Measurements from ENCODE around the gene ZNF335.
A peak's percentile ranks its signal among the peaks of the same experiment; 100 is the strongest.
"Not testable (repeated sequence)": the region's sequence is repeated elsewhere in the genome, so short reads cannot be mapped to it uniquely, and the experiment has no call there.

Gene ZNF335

GRCh38 chr20:45934586-45935415, 37.2 kb downstream of the ZNF335 start, which contains the start of gene PCIF1:
Gene PCIF1 (plus strand): TSS chr20:45934683. CDS start chr20:45939000, 4,317 bp downstream.
- peaks cover 30% of the 10 kb centered on the region for H3K36me3 ChIP-seq (ENCODE audit: low read depth)

GRCh38 chr20:45934046-45934585, 37.9 kb downstream of the ZNF335 start:
- H3K27me3 ChIP-seq (ENCODE audit: insufficient read depth, poor library complexity, severe bottlenecking), result no peaks in the 10 kb centered on the region
- DNase-seq (ENCODE audit: low spot score) (peak; percentile 87), ATAC-seq (ENCODE audit: low read depth) (peak; percentile 23)
- peaks cover 8% of the 10 kb centered on the region for H3K4me1 ChIP-seq (ENCODE audit: insufficient read depth, poor library complexity, severe bottlenecking)
- peak overlapping the region; percentile 83 for H3K27ac ChIP-seq (ENCODE audit: poor library complexity, severe bottlenecking)
- TF ChIP-seq CTCF (IDR thresholded peaks at IDR 0.05; ENCODE audit: poor library complexity, severe bottlenecking), result no peak
- no peaks in the 10 kb centered on the region for H3K9me3 ChIP-seq (ENCODE audit: severe bottlenecking)
- peaks cover 23% of the 10 kb centered on the region for H3K36me3 ChIP-seq (ENCODE audit: low read depth)
- peak overlapping the region; percentile 85 for H3K4me3 ChIP-seq (ENCODE audit: severe bottlenecking)

More at GRCh38 chr20:45934586-45935415, 37.2 kb downstream of the ZNF335 start, which contains the start of gene PCIF1:
- no peaks in the 10 kb centered on the region for H3K9me3 ChIP-seq (ENCODE audit: severe bottlenecking)
- peak within 1 kb of the TSS; percentile 83 for H3K27ac ChIP-seq (ENCODE audit: poor library complexity, severe bottlenecking)
- no peaks in the 10 kb centered on the region for H3K27me3 ChIP-seq (ENCODE audit: insufficient read depth, poor library complexity, severe bottlenecking)
- no peak for TF ChIP-seq CTCF (IDR thresholded peaks at IDR 0.05; ENCODE audit: poor library complexity, severe bottlenecking)
- H3K4me1 ChIP-seq (ENCODE audit: insufficient read depth, poor library complexity, severe bottlenecking), result peaks cover 8% of the 10 kb centered on the region
- peak within 1 kb of the TSS; percentile 85 for H3K4me3 ChIP-seq (ENCODE audit: severe bottlenecking)
- DNase-seq (ENCODE audit: low spot score), result peak; percentile 100
- peak; percentile 70 for ATAC-seq (ENCODE audit: low read depth)

GRCh38 chr20:45933266-45934045, 38.5 kb downstream of the ZNF335 start:
- no peaks in the 10 kb centered on the region for H3K9me3 ChIP-seq (ENCODE audit: severe bottlenecking)
- peaks cover 16% of the 10 kb centered on the region for H3K36me3 ChIP-seq (ENCODE audit: low read depth)
- H3K27me3 ChIP-seq (ENCODE audit: insufficient read depth, poor library complexity, severe bottlenecking), result no peaks in the 10 kb centered on the region
- DNase-seq (ENCODE audit: low spot score) (peak; percentile 97), ATAC-seq (ENCODE audit: low read depth) (peak; percentile 69)
- peak overlapping the region; percentile 83 for H3K27ac ChIP-seq (ENCODE audit: poor library complexity, severe bottlenecking)
- peak; percentile 85 for TF ChIP-seq CTCF (IDR thresholded peaks at IDR 0.05; ENCODE audit: poor library complexity, severe bottlenecking)
- H3K4me3 ChIP-seq (ENCODE audit: severe bottlenecking), result peak overlapping the region; percentile 85
- H3K4me1 ChIP-seq (ENCODE audit: insufficient read depth, poor library complexity, severe bottlenecking), result peaks cover 8% of the 10 kb centered on the region

GRCh38 chr20:45931680-45932079, 40.3 kb downstream of the ZNF335 start:
- not testable (repeated sequence) for ATAC-seq (ENCODE audit: low read depth); H3K27ac ChIP-seq (ENCODE audit: poor library complexity, severe bottlenecking); H3K36me3 ChIP-seq (ENCODE audit: low read depth); H3K4me1 ChIP-seq (ENCODE audit: insufficient read depth, poor library complexity, severe bottlenecking); H3K9me3 ChIP-seq (ENCODE audit: severe bottlenecking); H3K4me3 ChIP-seq (ENCODE audit: severe bottlenecking); DNase-seq (ENCODE audit: low spot score); H3K27me3 ChIP-seq (ENCODE audit: insufficient read depth, poor library complexity, severe bottlenecking)

All from RWPE2 (cell line).